Ishikawa (cell line): ENCODE data around the gene LGI4.

Source experiments
- CEBPB ChIP-seq: IDR thresholded peaks from 2 replicates; pipeline ENCODE4 v1.6.1; 2012
- CREB1 ChIP-seq: IDR thresholded peaks from 2 replicates; pipeline ENCODE4 v1.6.1; 2012; ENCODE audit warnings: low read depth
- EGR1 ChIP-seq: IDR thresholded peaks from 2 replicates; pipeline ENCODE4 v1.6.1; 2012
- EP300 ChIP-seq: IDR thresholded peaks from 2 replicates; pipeline ENCODE4 v1.6.1; 2012; ENCODE audit warnings: borderline replicate concordance
- FOXM1 ChIP-seq: IDR thresholded peaks from 2 replicates; pipeline ENCODE4 v1.6.1; 2012; ENCODE audit warnings: low read depth, borderline replicate concordance
- MAX ChIP-seq: IDR thresholded peaks from 2 replicates; pipeline ENCODE4 v1.6.1; 2012
- NFIC ChIP-seq: IDR thresholded peaks from 2 replicates; pipeline ENCODE4 v1.6.1; 2012
- RAD21 ChIP-seq: IDR thresholded peaks from 2 replicates; pipeline ENCODE4 v1.6.1; 2012; ENCODE audit warnings: low read depth
- REST ChIP-seq: IDR thresholded peaks from 2 replicates; pipeline ENCODE4 v1.6.1; 2012; ENCODE audit warnings: low read depth, mild to moderate bottlenecking
- TAF1 ChIP-seq: IDR thresholded peaks from 2 replicates; pipeline ENCODE4 v1.6.1; 2012; ENCODE audit warnings: low read depth, mild to moderate bottlenecking
- TCF12 ChIP-seq: IDR thresholded peaks from 2 replicates; pipeline ENCODE4 v1.6.1; 2012; ENCODE audit warnings: low read depth
- TEAD4 ChIP-seq: IDR thresholded peaks from 2 replicates; pipeline ENCODE4 v1.6.1; 2012
- USF1 ChIP-seq: IDR thresholded peaks from 2 replicates; pipeline ENCODE4 v1.6.1; 2012
- YY1 ChIP-seq: IDR thresholded peaks from 2 replicates; pipeline ENCODE4 v1.6.1; 2012; ENCODE audit warnings: low read depth
- ZBTB7A ChIP-seq: IDR thresholded peaks from 2 replicates; pipeline ENCODE4 v1.6.1; 2012; ENCODE audit warnings: low read depth

The LGI4 gene

GRCh38 chr19:35080613-35081170, 54.2 kb downstream of the LGI4 start:
- no peak for TF ChIP-seq FOXM1
- no peak for TF ChIP-seq TAF1
- no peak for TF ChIP-seq REST
- no peak for TF ChIP-seq MAX
- no peak for TF ChIP-seq USF1
- TF ChIP-seq TEAD4 = no peak
- no peak for TF ChIP-seq ZBTB7A
- no peak for TF ChIP-seq YY1
- TF ChIP-seq NFIC = no peak
- no peak for TF ChIP-seq EGR1
- no peak for TF ChIP-seq RAD21
- TF ChIP-seq CREB1 = no peak
- no peak for TF ChIP-seq TCF12
- TF ChIP-seq EP300 = no peak
- no peak for TF ChIP-seq CEBPB

- TF ChIP-seq TAF1 (no peak), FOXM1 (no peak), NFIC (no peak), TEAD4 (no peak), RAD21 (no peak), CEBPB (no peak), REST (no peak), EGR1 (no peak), TCF12 (no peak)
These were observed 55.0 kb downstream of the LGI4 start for GRCh38 chr19:35079826-35080225.

GRCh38 chr19:35077411-35078223, 57.2 kb downstream of the LGI4 start:
- TF ChIP-seq CEBPB (no peak), EP300 (no peak), TAF1 (no peak), ZBTB7A (no peak), EGR1 (no peak), MAX (no peak), FOXM1 (no peak), NFIC (no peak), RAD21 (no peak), USF1 (no peak)

- TF ChIP-seq RAD21 = no peak
- TF ChIP-seq CREB1 = no peak
- TF ChIP-seq USF1 = no peak
- no peak for TF ChIP-seq REST
- no peak for TF ChIP-seq TAF1
- no peak for TF ChIP-seq EGR1
- TF ChIP-seq NFIC = no peak
- TF ChIP-seq ZBTB7A = no peak
- TF ChIP-seq CEBPB = no peak
- TF ChIP-seq TCF12 = no peak
- TF ChIP-seq YY1 = no peak
- no peak for TF ChIP-seq FOXM1
- TF ChIP-seq MAX = no peak
- no peak for TF ChIP-seq EP300
- TF ChIP-seq TEAD4 = no peak
These were observed 58.2 kb downstream of the LGI4 start for GRCh38 chr19:35076657-35077056.
